GM18508 (cell line): Measurements from ENCODE around the gene SSH2.

Experiments
- ATAC-seq: cut with Tn5 transposase; IDR thresholded peaks from one replicate; pipeline ENCODE4 v1.9.1; 2021; ENCODE audit warnings: moderate number of reproducible peaks; ENCODE audit not compliant: insufficient read depth, unreplicated experiment

SSH2 gene

GRCh38 chr17:29585080-29585751, 344.8 kb downstream of the SSH2 start:
- no peak for ATAC-seq

DNA sequence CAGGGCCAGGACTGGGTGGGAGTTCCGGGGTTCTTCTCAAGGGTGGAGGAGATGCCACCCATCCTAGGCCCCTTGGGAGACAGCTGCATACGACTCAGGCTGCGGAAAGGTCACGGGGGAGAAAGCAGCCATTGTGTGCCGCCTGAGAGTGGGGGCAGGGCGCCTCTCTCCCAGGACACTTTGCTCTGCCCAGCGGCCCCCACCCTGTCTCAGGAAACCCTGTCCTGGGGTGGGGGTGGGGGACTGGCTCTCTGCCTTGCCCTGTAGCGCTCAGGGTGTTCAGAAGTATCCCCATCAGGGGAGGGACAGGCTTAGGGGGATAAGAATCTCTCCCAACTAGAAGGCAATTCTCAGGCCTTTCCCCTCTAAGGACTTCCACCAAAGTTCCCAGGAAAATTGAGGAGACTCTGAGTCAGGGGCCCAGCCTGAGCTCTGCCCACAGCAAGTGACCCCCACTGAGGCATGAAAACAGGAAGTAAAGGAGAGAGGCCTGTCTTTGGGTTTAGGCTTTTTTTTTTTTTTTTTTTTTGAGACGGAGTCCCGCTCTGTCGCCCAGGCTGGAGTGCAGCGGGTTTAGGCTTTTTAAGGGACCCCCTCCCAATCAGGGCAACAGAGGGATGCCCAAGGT, 345.5 kb downstream of the SSH2 start:
- ATAC-seq: no peak

DNA sequence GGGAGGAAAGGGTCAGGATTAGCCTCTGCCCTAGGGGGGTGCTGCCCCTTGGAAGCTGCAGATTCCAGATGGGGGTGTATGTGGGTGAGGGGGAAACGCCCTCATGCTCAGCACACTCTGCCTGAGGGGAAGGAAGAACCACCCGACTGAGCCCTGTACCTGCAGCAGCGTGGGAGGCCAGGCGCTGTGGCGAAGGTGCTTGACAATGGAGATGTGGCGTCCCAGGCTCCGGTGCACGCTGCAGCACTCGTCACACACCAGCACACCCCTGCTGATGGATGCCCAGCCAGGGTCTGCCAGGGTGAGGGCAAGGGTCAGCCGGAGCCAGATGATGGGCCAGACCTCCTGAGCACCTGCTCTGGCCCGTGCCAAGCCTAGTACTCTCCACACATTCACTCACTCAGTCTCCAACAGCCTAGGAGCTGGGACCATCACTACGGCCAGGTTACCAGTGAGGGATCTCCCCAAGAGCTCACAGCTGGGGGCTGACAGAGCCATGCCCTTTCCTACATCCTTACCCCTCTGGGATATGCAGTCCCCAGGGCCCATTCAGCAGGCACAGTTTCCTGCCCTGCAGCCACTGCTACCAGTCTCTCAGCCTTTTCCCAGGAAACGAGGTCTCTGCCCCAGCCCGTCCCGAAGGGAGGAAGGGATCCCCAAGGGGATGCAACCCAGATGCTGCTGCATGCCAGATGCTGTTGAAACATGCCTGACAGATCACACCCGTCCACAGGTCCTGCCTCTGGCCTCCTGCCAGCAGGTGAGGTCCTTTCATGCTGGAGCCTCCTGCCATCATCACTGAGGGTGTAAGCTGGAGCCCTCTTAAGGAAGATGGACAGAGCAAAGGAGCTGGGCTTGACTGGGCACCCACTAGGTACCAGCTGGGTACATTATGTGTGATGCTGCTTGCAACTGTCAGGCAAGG, 346.4 kb downstream of the SSH2 start:
- no peak for ATAC-seq

- ATAC-seq: no peak
These were observed 347.3 kb downstream of the SSH2 start for GRCh38 chr17:29582772-29583171.

GRCh38 chr17:29582254-29582765, 347.7 kb downstream of the SSH2 start:
- no peak for ATAC-seq

GRCh38 chr17:29581583-29582253, 348.3 kb downstream of the SSH2 start:
- ATAC-seq: no peak

DNA sequence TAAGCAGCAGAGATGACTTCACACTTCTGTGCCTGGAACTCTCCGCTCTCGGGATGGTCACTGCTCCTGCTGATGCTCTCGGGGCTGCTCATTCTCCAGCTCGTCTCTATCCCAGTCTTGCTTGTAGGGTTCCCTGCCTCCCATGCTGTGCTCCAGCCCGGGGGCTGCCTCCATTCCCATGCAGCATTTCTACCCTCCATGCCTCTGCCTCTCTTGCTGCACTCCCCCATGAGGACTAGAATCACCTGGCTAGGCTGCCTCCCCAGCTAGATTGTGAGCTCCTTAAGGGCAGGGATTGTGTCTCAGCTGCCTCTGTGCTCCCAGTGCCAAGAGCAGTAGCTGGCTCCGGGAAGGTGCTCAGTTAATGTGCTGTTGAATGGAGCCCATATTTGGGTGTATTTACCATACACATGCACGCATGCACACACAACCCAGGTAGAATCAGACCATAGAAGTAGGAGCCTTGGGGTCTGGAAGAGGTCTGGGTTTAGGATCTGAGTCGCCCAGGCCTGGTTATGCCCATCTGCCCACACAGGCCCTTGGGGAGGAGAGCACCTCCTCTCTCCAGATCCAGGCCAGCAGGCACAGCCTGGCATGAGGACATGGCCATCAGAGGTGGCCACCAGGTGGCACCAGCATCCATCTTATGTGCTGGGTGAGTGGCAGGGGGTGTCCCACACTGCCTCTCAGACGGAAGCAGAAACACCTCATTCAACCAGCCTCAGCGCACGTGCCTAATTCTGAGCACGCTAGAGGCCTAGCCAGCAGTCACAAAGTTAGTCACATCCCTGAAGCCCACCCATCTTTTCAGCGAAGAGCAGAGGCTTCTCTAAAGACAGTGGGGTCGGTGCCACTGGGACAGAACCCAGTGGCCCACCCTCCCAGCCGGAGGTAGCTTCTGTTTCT, 349.9 kb downstream of the SSH2 start:
- ATAC-seq: no peak

DNA sequence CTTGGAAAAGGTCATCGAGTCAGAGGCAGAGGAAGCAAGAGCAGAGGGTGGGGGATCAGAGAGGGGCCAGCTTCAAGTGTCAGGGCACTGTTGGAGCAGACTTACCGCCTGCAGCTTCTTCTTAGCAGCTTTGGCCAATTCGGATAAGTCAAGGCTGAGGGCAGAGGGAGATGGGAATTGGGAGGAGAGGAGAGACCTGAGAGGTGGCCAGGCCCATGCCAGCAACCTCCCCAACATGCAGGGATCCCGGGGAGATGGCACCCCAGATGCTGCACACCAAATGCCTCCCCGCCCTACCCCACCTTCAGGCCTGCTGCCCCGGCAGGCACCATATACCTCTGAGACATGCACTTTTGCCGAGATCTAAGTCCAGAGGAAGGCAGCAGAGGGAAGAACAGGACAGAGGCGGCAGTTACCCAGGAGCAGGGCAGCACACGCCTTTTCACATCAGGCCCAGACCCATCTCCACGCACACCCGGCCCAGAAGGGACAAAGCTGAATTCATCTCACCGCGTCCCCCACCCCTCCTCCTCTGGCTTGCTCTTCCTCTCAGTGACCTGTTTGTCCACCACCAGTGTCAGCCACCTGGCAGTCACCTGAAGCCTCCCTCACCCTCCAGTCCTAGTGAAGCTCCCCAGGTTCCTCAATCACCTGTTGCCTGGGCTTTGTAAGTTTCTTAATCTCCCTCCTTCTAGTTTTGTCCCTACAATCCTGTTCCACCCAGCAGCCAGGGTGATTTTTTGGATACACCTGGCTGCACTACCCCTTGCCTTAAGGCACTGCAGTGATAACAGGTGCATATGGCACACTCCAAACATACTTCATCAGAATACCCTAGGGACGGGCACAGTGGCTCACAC, 351.2 kb downstream of the SSH2 start:
- ATAC-seq: no peak

DNA sequence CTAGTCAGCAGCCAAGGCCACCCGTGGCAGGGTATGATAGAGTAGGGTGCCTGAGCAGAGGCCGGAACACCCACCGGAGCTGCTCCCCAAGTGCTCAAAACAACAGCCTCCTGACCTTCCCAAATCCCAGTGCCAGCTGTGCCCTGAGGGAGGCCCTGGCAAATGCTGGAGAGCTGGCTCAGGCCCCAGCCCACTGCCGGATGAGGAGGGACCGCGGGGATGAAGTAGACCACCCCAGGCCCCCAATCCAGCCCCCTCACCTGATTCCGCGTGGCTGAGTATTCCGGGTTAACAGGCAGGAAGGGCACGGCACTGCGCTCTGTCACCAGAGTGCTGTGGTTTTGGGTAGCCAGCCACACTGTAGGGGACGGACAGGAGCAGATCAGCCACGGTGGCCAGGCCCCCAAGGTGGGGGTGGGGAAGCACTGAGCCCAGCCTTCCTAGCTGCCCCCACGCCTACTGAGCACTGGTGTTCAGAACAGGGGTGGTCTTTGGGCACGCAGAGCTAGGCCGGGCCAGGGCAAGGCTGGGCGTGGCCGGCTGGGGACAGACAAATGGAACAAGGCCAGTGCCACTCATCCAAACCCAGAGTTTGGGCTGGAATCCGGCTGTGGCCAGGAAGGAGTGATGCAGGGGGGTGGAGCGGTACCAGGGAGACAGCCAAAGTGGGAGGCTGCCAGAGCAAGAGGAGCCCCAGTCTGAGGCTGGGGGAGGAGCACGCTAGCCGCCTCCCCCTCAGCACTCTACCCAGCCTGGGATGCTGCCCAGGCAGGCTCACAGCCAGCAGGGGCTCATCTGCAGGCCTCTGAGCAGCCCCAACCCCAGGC, 352.4 kb downstream of the SSH2 start:
- ATAC-seq: no peak

DNA sequence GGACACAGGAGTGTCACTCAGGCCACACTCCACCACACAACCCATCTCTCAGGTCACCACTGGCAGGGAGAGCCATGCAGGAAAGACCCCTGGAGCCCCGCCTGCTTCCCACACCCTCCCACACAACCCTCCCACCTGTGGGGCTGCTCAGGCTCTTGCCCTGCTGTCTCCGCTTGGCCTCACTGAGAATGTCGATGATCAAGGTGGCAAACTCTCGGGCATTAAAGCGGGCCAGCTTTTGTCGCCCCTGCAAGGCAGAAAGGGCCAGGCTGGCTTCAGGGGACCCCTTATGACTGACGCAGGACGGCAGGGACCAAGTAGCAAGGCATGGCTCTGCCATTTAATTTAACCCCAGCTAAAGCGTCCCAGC, 353.0 kb downstream of the SSH2 start:
- ATAC-seq: no peak

GRCh38 chr17:29576214-29577000, 353.6 kb downstream of the SSH2 start:
- no peak for ATAC-seq
